H1 (cell line): ENCODE data around the gene ZBTB18. TPM values are rescaled to one million over a fixed set of nuclear protein-coding genes. Genes with fewer than 3 reads are reported as not detected.

Experiments
- CTCF ChIA-PET: fragments of 300-600 bp; sonication (Branson Sonifier 250); formaldehyde crosslinking; loops from one replicate; lab custom pipeline; 2021; ENCODE audit not compliant: partially characterized antibody; lab: Charles Lee
- POLR2A ChIA-PET: fragments of 300-600 bp; sonication (Branson Sonifier 250); formaldehyde crosslinking; loops from one replicate; lab custom pipeline; 2021; ENCODE audit warnings: inconsistent platforms; ENCODE audit not compliant: partially characterized antibody; lab: Charles Lee
- DNase-seq, 2 experiments: peaks; one replicate each; pipeline versions ENCODE4 v3.0.0 to v3.0.0-alpha.2; 2010 to 2022; ENCODE audit warnings: low spot score in 2 of 2, low read depth in 1 of 2, mixed read lengths in 1 of 2
- FAIRE-seq: peaks from 2 replicates; lab custom pipeline; 2011; peaks lifted over from hg19 to GRCh38; lab: Jason Lieb, UNC
- H2AFZ ChIP-seq: 2 replicates; pipeline ENCODE4 v1.8.1; 2012; ENCODE audit warnings: low read length, inconsistent platforms
- H2AK5ac ChIP-seq: 2 replicates; pipeline ENCODE4 v1.6.1; 2013; ENCODE audit warnings: low read depth, low read length
- H2BK120ac ChIP-seq: replicated peaks from 2 replicates; pipeline ENCODE3; 2013; ENCODE audit warnings: low read depth, low read length, inconsistent platforms
- H2BK12ac ChIP-seq: 2 replicates; pipeline ENCODE4 v1.6.1; 2013; ENCODE audit warnings: low read depth, low read length
- H2BK15ac ChIP-seq: 2 replicates; pipeline ENCODE4 v1.6.1; 2013; ENCODE audit warnings: low read length
- H2BK20ac ChIP-seq: 2 replicates; pipeline ENCODE4 v1.6.1; 2013; ENCODE audit warnings: low read length
- H2BK5ac ChIP-seq: 2 replicates; pipeline ENCODE4 v1.6.1; 2013; ENCODE audit warnings: low read depth, low read length
- H3K14ac ChIP-seq: 2 replicates; pipeline ENCODE4 v1.6.1; 2013; ENCODE audit warnings: inconsistent platforms; ENCODE audit not compliant: insufficient read length
- H3K18ac ChIP-seq: 2 replicates; pipeline ENCODE4 v1.6.1; 2013; ENCODE audit warnings: low read length; ENCODE audit errors: extremely low read depth
- H3K23ac ChIP-seq: 2 replicates; pipeline ENCODE4 v1.6.1; 2013; ENCODE audit warnings: inconsistent platforms; ENCODE audit not compliant: insufficient read length
- H3K23me2 ChIP-seq: 2 replicates; pipeline ENCODE4 v1.6.1; 2013; ENCODE audit warnings: low read depth, low read length
- H3K27ac ChIP-seq: 2 replicates; pipeline ENCODE4 v1.6.1; 2011; ENCODE audit warnings: low read depth, low read length, inconsistent platforms
- H3K27me3 ChIP-seq, 4 experiments: replicated peaks in 1 of 4; 1 replicate in 1 of 4; 2 replicates in 3 of 4; pipeline versions ENCODE4 v1.6.1 to v1.8.1; 2011 to 2013; ENCODE audit warnings: low read length in 3 of 4, mild to moderate bottlenecking in 3 of 4, inconsistent platforms in 2 of 4, mixed read lengths in 2 of 4, moderate library complexity in 1 of 4; ENCODE audit not compliant: control insufficient read depth in 3 of 4, insufficient read depth in 3 of 4; ENCODE audit errors: extremely low read depth in 1 of 4
- H3K36me3 ChIP-seq, 4 experiments: 2 replicates each; pipeline versions ENCODE4 v1.6.1 to v1.8.1; 2011 to 2013; ENCODE audit warnings: mild to moderate bottlenecking in 4 of 4, low read length in 3 of 4, moderate library complexity in 2 of 4, control low read depth in 1 of 4, inconsistent platforms in 1 of 4; ENCODE audit not compliant: insufficient read depth in 4 of 4, control insufficient read depth in 2 of 4
- H3K4ac ChIP-seq: replicated peaks from 2 replicates; pipeline ENCODE3; 2013; ENCODE audit warnings: low read length, low read depth, mixed read lengths, inconsistent platforms; ENCODE audit not compliant: insufficient read length
- H3K4me1 ChIP-seq, 4 experiments: replicated peaks in 1 of 4; 1 replicate in 1 of 4; 2 replicates in 3 of 4; pipeline versions ENCODE4 v1.6.1 to v1.8.1; 2011 to 2013; ENCODE audit warnings: low read length in 3 of 4, inconsistent platforms in 2 of 4, mixed read lengths in 1 of 4; ENCODE audit not compliant: insufficient read depth in 4 of 4, control insufficient read depth in 3 of 4
- H3K4me2 ChIP-seq, 2 experiments: 2 replicates each; pipeline versions ENCODE4 v1.6.1 to v1.8.1; 2011 to 2013; ENCODE audit warnings: low read depth in 2 of 2, low read length in 2 of 2, control low read depth in 1 of 2, inconsistent platforms in 1 of 2, mild to moderate bottlenecking in 1 of 2; ENCODE audit not compliant: insufficient read depth in 1 of 2
- H3K4me3 ChIP-seq, 4 experiments: fragments of 200-600, 300-600 bp in 1 of 4; sonication (generic), shearing (Covaris generic), sonication (Bioruptor Twin) in 1 of 4; 2 replicates each; pipeline versions ENCODE4 v1.5.1 to v1.8.1; 2011 to 2016; ENCODE audit warnings: low read length in 4 of 4, low read depth in 3 of 4, control low read depth in 2 of 4, inconsistent platforms in 2 of 4, mild to moderate bottlenecking in 2 of 4, mixed read lengths in 1 of 4, moderate library complexity in 1 of 4; ENCODE audit not compliant: insufficient read depth in 2 of 4; ENCODE audit errors: extremely low read depth in 1 of 4
- H3K56ac ChIP-seq: replicated peaks from 2 replicates; pipeline ENCODE3; 2013; ENCODE audit warnings: low read depth, mild to moderate bottlenecking, mixed read lengths, low read length, inconsistent platforms; ENCODE audit not compliant: insufficient read length
- H3K79me1 ChIP-seq: 2 replicates; pipeline ENCODE4 v1.6.1; 2013; ENCODE audit warnings: low read depth, low read length, control low read depth
- H3K79me2 ChIP-seq, 2 experiments: 2 replicates each; pipeline versions ENCODE4 v1.6.1 to v1.8.1; 2012 to 2013; ENCODE audit warnings: low read length in 2 of 2, mild to moderate bottlenecking in 2 of 2, inconsistent platforms in 1 of 2; ENCODE audit not compliant: insufficient read depth in 2 of 2, control insufficient read depth in 1 of 2
- H3K9ac ChIP-seq, 4 experiments: replicated peaks in 1 of 4; 1 replicate in 1 of 4; 2 replicates in 3 of 4; pipeline versions ENCODE4 v1.6.1 to v1.8.1; 2011 to 2013; ENCODE audit warnings: low read depth in 3 of 4, low read length in 3 of 4, control low read depth in 2 of 4, mild to moderate bottlenecking in 2 of 4, moderate library complexity in 2 of 4, inconsistent platforms in 1 of 4; ENCODE audit errors: extremely low read depth in 1 of 4
- H3K9me3 ChIP-seq, 2 experiments: 2 replicates each; pipeline versions ENCODE4 v1.6.1 to v1.8.1; 2012 to 2013; ENCODE audit warnings: mild to moderate bottlenecking in 2 of 2, moderate library complexity in 2 of 2, control low read depth in 1 of 2, inconsistent platforms in 1 of 2, low read depth in 1 of 2, low read length in 1 of 2, mixed read lengths in 1 of 2; ENCODE audit not compliant: insufficient read depth in 2 of 2
- H4K20me1 ChIP-seq, 2 experiments: replicated peaks in 1 of 2; 2 replicates each; pipeline versions ENCODE3 to v1.8.1; 2011 to 2013; ENCODE audit warnings: inconsistent platforms in 2 of 2, low read length in 2 of 2, mild to moderate bottlenecking in 1 of 2; ENCODE audit not compliant: insufficient read depth in 2 of 2, control insufficient read depth in 1 of 2
- H4K5ac ChIP-seq: 2 replicates; pipeline ENCODE4 v1.6.1; 2013; ENCODE audit warnings: low read length, low read depth, mixed read lengths, inconsistent platforms; ENCODE audit not compliant: insufficient read length
- H4K8ac ChIP-seq: 2 replicates; pipeline ENCODE4 v1.8.0; 2013; ENCODE audit warnings: mild to moderate bottlenecking, moderate library complexity, low read length, inconsistent platforms; ENCODE audit not compliant: insufficient read depth; ENCODE audit errors: extremely low read depth
- H4K91ac ChIP-seq: replicated peaks from 2 replicates; pipeline ENCODE3; 2013; ENCODE audit warnings: low read length, mixed read lengths, inconsistent platforms; ENCODE audit not compliant: insufficient read length
- ASH2L ChIP-seq: fragments of 200-600, 300-600 bp; sonication (generic); IDR thresholded peaks from one replicate; pipeline ENCODE4 v1.7.1; 2017; ENCODE audit warnings: low read length
- BCL11A ChIP-seq, 2 experiments: IDR thresholded peaks; one replicate each; pipeline ENCODE4 v1.6.1; 2011; ENCODE audit warnings: low read depth in 2 of 2, low read length in 2 of 2, mild to moderate bottlenecking in 2 of 2
- CEBPB ChIP-seq: IDR thresholded peaks from 2 replicates; pipeline ENCODE4 v1.6.1; 2012; ENCODE audit warnings: low read depth, low read length
- CHD1 ChIP-seq: IDR thresholded peaks from 2 replicates; pipeline ENCODE4 v1.6.1; 2012; ENCODE audit warnings: low read depth, low read length, improper control_type of control experiment
- JUND ChIP-seq: IDR thresholded peaks from 2 replicates; pipeline ENCODE4 v1.6.1; 2011; ENCODE audit warnings: mild to moderate bottlenecking, improper control_type of control experiment, low read length
- KDM1A ChIP-seq: fragments of 200-600, 300-600 bp; sonication (generic); IDR thresholded peaks from 2 replicates; pipeline ENCODE4 v1.7.1; 2016; ENCODE audit warnings: mild to moderate bottlenecking, low read length, borderline replicate concordance
- MAFK ChIP-seq: IDR thresholded peaks from 2 replicates; pipeline ENCODE4 v1.6.1; 2012; ENCODE audit warnings: low read depth, mild to moderate bottlenecking, improper control_type of control experiment, low read length
- NRF1 ChIP-seq: IDR thresholded peaks from 2 replicates; pipeline ENCODE4 v1.6.1; 2011; ENCODE audit warnings: mild to moderate bottlenecking, low read depth, low read length, improper control_type of control experiment
- POU5F1 ChIP-seq: IDR thresholded peaks from 2 replicates; pipeline ENCODE4 v1.6.1; 2011; ENCODE audit warnings: low read depth, mild to moderate bottlenecking, low read length, moderate library complexity
- SAP30 ChIP-seq: fragments of 300-600 bp; sonication (generic); IDR thresholded peaks from 2 replicates; pipeline ENCODE4 v1.7.1; 2012; ENCODE audit warnings: low read length, moderate library complexity, mild to moderate bottlenecking, inconsistent platforms; ENCODE audit not compliant: insufficient read depth, insufficient replicate concordance
- SP4 ChIP-seq: IDR thresholded peaks from 2 replicates; pipeline ENCODE4 v1.6.1; 2012; ENCODE audit warnings: low read length, inconsistent platforms
- TEAD4 ChIP-seq: IDR thresholded peaks from 2 replicates; pipeline ENCODE4 v1.6.1; 2012; ENCODE audit warnings: low read depth, low read length, inconsistent platforms, mixed read lengths
- WGBS, 2 experiments: shearing (Covaris generic) in 1 of 2; methylation state at CpG; one replicate each; pipeline versions ENCODE4 v1.1.6 to v1.1.7; 2013 to 2015; ENCODE audit warnings: low lambda C conversion rate in 2 of 2, mixed read lengths in 2 of 2, inconsistent platforms in 1 of 2, low coverage in 1 of 2, missing lambda C conversion rate in 1 of 2; ENCODE audit not compliant: insufficient replicate concordance in 2 of 2, insufficient coverage in 1 of 2, insufficient read length in 1 of 2; ENCODE audit errors: extremely low coverage in 1 of 2, missing lambda C conversion rate in 1 of 2; 5-methylcytosine and 5-hydroxymethylcytosine counted together
- polyA plus RNA-seq, 7 experiments: library from polyadenylated mRNA; depleted of rRNA in 3 of 7; stranded (reverse) in 5 of 7; unstranded in 2 of 7; fragments of >200 nt in 5 of 7; fragments of 200-250 nt in 2 of 7; gene quantifications; 1 replicate in 5 of 7; 2 replicates in 1 of 7; 4 replicates in 1 of 7; pipeline versions ENCODE4 v1.2.1 to v1.2.3, GENCODE V29; 2011 to 2013; ENCODE audit warnings: missing spikeins in 2 of 7, mixed read lengths in 2 of 7
- total RNA-seq: library from RNA; stranded (reverse); fragmentation: NEBNext Ultra II Directional; extraction: Animal tissue kit (Norgen Biotek cat#: 25700); gene quantifications from 2 replicates; pipeline ENCODE4 v1.2.1, GENCODE V29; 2021

ZBTB18 gene
- total and polyA plus RNA-seq, 2 of the 8 experiments (the other 6 are each of a cell fraction or from before 2014, with no cell fraction given), result 8.5 to 14.4 TPM

DNA sequence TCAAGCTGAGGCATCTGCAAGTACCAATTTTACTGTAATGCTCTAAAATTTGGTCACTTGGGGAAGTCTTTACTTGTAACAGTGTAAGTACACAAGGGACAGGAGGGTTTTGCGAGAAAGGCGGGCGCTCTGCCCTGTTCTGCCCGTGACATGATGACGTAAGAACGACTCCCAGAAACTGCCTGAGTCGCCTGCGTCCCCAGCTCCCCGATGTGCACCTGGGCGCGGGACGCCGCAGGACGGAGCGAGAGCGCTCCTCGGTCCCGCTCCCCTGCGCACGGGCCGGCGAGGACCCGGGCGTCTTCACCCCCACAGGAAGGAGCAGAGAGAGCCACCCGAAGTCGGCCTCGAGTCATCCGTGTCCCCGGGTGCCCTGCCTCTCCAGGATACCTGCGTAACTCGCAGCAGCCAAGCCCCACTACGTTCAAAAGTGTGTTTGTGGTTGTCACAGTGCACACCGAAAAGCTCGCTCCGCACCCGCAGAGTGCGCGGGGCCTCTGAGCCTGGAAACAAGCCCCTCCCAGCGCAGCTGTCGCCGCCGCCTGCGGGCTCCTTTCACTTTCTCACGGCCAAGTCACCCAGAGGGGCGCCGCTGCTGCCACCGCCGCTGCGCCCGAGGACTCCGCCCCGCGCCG lies 3.3 kb upstream of the ZBTB18 start:
- Histone ChIP-seq H3K23me2 (peaks cover 14% of the 10 kb centered on the region), H3K14ac (no peak overlapping the region), H3K36me3 (no peaks in the 10 kb centered on the region), H3K79me1 (0 out of 2 replicates have a peak, but pooled peaks cover 2% of the 10 kb centered on the region), H2BK20ac (no peak overlapping the region), H3K56ac (no peak overlapping the region), H3K27ac (peak overlapping the region; percentile 54), H2BK12ac (no peak overlapping the region; the same call in 1 of the 2 replicates), H3K23ac (peak overlapping the region; percentile 37), H2BK120ac (no peak overlapping the region), H4K20me1 (peaks cover 8 to 13% of the 10 kb centered on the region in 2 experiments), H4K91ac (no peak overlapping the region), H3K9ac (peak overlapping the region in 3 of 4 experiments; percentile 52 to 77 (median 74); a peak in 6 of 7 replicates), H2BK15ac (no peak overlapping the region), H3K4me3 (peak overlapping the region; percentile 62 to 99 (median 86)), H3K27me3 (peaks cover 0 to 8% (median 5%) of the 10 kb centered on the region in 4 experiments; a peak in 3 of 7 replicates), H4K8ac (peak overlapping the region; percentile 94), H2AK5ac (no peak overlapping the region), H3K9me3 (no peaks in the 10 kb centered on the region), H3K4me2 (peak overlapping the region; percentile 81 to 87), H3K4me1 (peaks cover 3 to 18% (median 9%) of the 10 kb centered on the region in 4 experiments; a peak in 6 of 7 replicates), H2BK5ac (no peak overlapping the region; the same call in 1 of the 2 replicates), H3K18ac (no peak overlapping the region; the same call in 1 of the 2 replicates), H3K79me2 (peaks cover 0 to 34% of the 10 kb centered on the region in 2 experiments; a peak in 2 of 4 replicates), H4K5ac (no peak overlapping the region), H3K4ac (no peak overlapping the region), H2AFZ (peak overlapping the region; percentile 84)
- 1% methylated on average over 44 of the region's 54 CpGs; no CpG with 5 or more reads in 1 of the 2 experiments for WGBS, 2 experiments
- FAIRE-seq (no peak), DNase-seq (peak in 1 of 2 experiments; percentile 87)
- ChIA-PET CTCF (interaction anchor here (1.6 kb wide), 1 partner anchor 25 kb away, joined by 3 read pairs; no protein-coding TSS in a partner anchor), POLR2A (interaction anchor here (0.6 to 1.0 kb wide), 3 partner anchors 18 to 556 kb away, joined by 3 read pairs; no protein-coding TSS in a partner anchor)
- TF ChIP-seq BCL11A (IDR thresholded peaks at IDR 0.05; ENCODE audit: low read depth in 2 of 2, low read length in 2 of 2), result no peak
- no peak for TF ChIP-seq MAFK
- TF ChIP-seq CEBPB, result no peak
- no peak for TF ChIP-seq NRF1
- no peak for TF ChIP-seq SP4
- no peak for TF ChIP-seq CHD1
- no peak for TF ChIP-seq KDM1A
- peak; percentile 82 for TF ChIP-seq ASH2L
- no peak for TF ChIP-seq TEAD4
- TF ChIP-seq POU5F1, result no peak
- TF ChIP-seq SAP30, result no peak
- TF ChIP-seq JUND, result 0 out of 2 replicates have a peak, but pooled peaks have one; percentile 12
